GM23248 (cell line): Measurements from ENCODE around the gene JMJD6. TPM values are rescaled to one million over a fixed set of nuclear protein-coding genes. Genes with fewer than 3 reads are reported as not detected.
A peak's percentile ranks its signal among the peaks of the same experiment; 100 is the strongest.

ENCODE experiments used
- DNase-seq: peaks from one replicate; pipeline ENCODE4 v3.0.0-alpha.2; 2015
- H2AFZ ChIP-seq: fragments of 200-600 bp; sonication (generic); 2 replicates; pipeline ENCODE4 v1.6.1; 2016; ENCODE audit warnings: antibody characterized with exemption
- H3F3A ChIP-seq: fragments of 200-600 bp; sonication (generic); 2 replicates; pipeline ENCODE4 v1.6.1; 2016; ENCODE audit warnings: mild to moderate bottlenecking, antibody characterized with exemption, mixed run types; ENCODE audit not compliant: insufficient read depth
- H3K27ac ChIP-seq: fragments of 200-600 bp; sonication (generic); 2 replicates; pipeline ENCODE4 v1.5.1; 2016; ENCODE audit warnings: mild to moderate bottlenecking
- H3K27me3 ChIP-seq: fragments of 200-600 bp; sonication (generic); replicated peaks from 2 replicates; pipeline ENCODE4 v1.6.1; 2016; ENCODE audit warnings: mild to moderate bottlenecking; ENCODE audit not compliant: insufficient read depth
- H3K36me3 ChIP-seq: fragments of 200-600 bp; sonication (generic); 2 replicates; pipeline ENCODE4 v1.6.1; 2016; ENCODE audit warnings: low read depth, mild to moderate bottlenecking
- H3K4me1 ChIP-seq: fragments of 200-600 bp; sonication (generic); 2 replicates; pipeline ENCODE4 v1.6.1; 2016; ENCODE audit warnings: mild to moderate bottlenecking; ENCODE audit not compliant: insufficient read depth
- H3K4me2 ChIP-seq: fragments of 200-600 bp; sonication (generic); one replicate; pipeline ENCODE4 v1.6.1; 2016; ENCODE audit warnings: mild to moderate bottlenecking; ENCODE audit not compliant: unreplicated experiment
- H3K4me3 ChIP-seq: fragments of 200-600 bp; sonication (generic); 2 replicates; pipeline ENCODE4 v1.5.1; 2016; ENCODE audit warnings: mild to moderate bottlenecking
- H3K79me2 ChIP-seq: fragments of 200-600 bp; sonication (generic); 2 replicates; pipeline ENCODE4 v1.6.1; 2016; ENCODE audit warnings: mild to moderate bottlenecking; ENCODE audit not compliant: insufficient read depth
- H3K9ac ChIP-seq: fragments of 200-600 bp; sonication (generic); 2 replicates; pipeline ENCODE4 v1.6.1; 2016; ENCODE audit warnings: mild to moderate bottlenecking
- H3K9me2 ChIP-seq: fragments of 200-600 bp; sonication (generic); 2 replicates; pipeline ENCODE4 v1.6.1; 2016; ENCODE audit warnings: mixed run types, mild to moderate bottlenecking, moderate library complexity; ENCODE audit not compliant: insufficient read depth
- H3K9me3 ChIP-seq: fragments of 200-600 bp; sonication (generic); one replicate; pipeline ENCODE4 v1.6.1; 2017; ENCODE audit warnings: low read depth
- H4K20me1 ChIP-seq: fragments of 200-600 bp; sonication (generic); 2 replicates; pipeline ENCODE4 v1.6.0; 2016; ENCODE audit not compliant: insufficient read depth
- EZH2 ChIP-seq: fragments of 200-600 bp; sonication (generic); IDR thresholded peaks from 2 replicates; pipeline ENCODE4 v1.6.1; 2018; ENCODE audit warnings: antibody characterized with exemption, mild to moderate bottlenecking; ENCODE audit not compliant: insufficient read depth, poor library complexity, severe bottlenecking
- EZH2phosphoT487 ChIP-seq: fragments of 200-600 bp; sonication (generic); IDR thresholded peaks from 2 replicates; pipeline ENCODE4 v1.6.1; 2018; ENCODE audit warnings: antibody characterized with exemption, moderate library complexity, mild to moderate bottlenecking, low read depth; ENCODE audit not compliant: insufficient read depth
- WGBS, 2 experiments: methylation state at CpG; one replicate each; pipeline ENCODE4 v1.1.6; 2015 to 2017; ENCODE audit warnings: low lambda C conversion rate in 2 of 2, low coverage in 1 of 2; ENCODE audit errors: missing lambda C conversion rate in 2 of 2; 5-methylcytosine and 5-hydroxymethylcytosine counted together
- in situ Hi-C: fragments of 300-500 bp; cut with MboI; formaldehyde crosslinking; loops from 2 replicates; pipeline ENCODE4 v1.15.0; 2020
- polyA plus RNA-seq: library from polyadenylated mRNA; unstranded; fragments of >200 nt; fragmentation: Nextera tagmentation; extraction: Ambion mirVana; gene quantifications from 2 replicates; pipeline ENCODE4 v1.2.1, GENCODE V29; 2016
- total RNA-seq: library from RNA; depleted of rRNA; stranded (reverse); fragments of >200 nt; shearing (Covaris generic); gene quantifications from 2 replicates; pipeline ENCODE4 v1.2.3, GENCODE V29; 2014; rRNA removed

JMJD6 gene
- 19.0 and 33.3 TPM in 2 replicates for total RNA-seq
- 40.0 and 41.5 TPM in 2 replicates for polyA plus RNA-seq

- peak; percentile 98 for DNase-seq
- H3K9ac ChIP-seq: peak within 1 kb of the TSS; percentile 99
- H2AFZ ChIP-seq: peak within 1 kb of the TSS; percentile 37
- peaks cover 93% of the 10 kb centered on the region for H3K79me2 ChIP-seq
- no peaks in the 10 kb centered on the region for H3K27me3 ChIP-seq
- no peak for TF ChIP-seq EZH2phosphoT487
- TF ChIP-seq EZH2: no peak
- H3K36me3 ChIP-seq: peaks cover 38% of the 10 kb centered on the region
- H3K9me2 ChIP-seq: no peaks in the 10 kb centered on the region
- H3K27ac ChIP-seq: peak within 1 kb of the TSS; percentile 98
- H3K4me3 ChIP-seq: peak within 1 kb of the TSS; percentile 91
- no peaks in the 10 kb centered on the region for H3K9me3 ChIP-seq
- peaks cover 49% of the 10 kb centered on the region for H3F3A ChIP-seq
- peak within 1 kb of the TSS; percentile 95 for H3K4me2 ChIP-seq
- WGBS, 2 experiments: 1% methylated on average over 46 to 48 of the region's 60 CpGs
- in situ Hi-C loops: no loop called here
- H3K4me1 ChIP-seq: peaks cover 20% of the 10 kb centered on the region
- no peaks in the 10 kb centered on the region for H4K20me1 ChIP-seq
Measured at GRCh38 chr17:76726231-76726775, at the start of gene JMJD6. Gene JMJD6, minus strand, starts transcription at chr17:76726606. Its CDS starts 131 bp downstream, at chr17:76726475.

DNA sequence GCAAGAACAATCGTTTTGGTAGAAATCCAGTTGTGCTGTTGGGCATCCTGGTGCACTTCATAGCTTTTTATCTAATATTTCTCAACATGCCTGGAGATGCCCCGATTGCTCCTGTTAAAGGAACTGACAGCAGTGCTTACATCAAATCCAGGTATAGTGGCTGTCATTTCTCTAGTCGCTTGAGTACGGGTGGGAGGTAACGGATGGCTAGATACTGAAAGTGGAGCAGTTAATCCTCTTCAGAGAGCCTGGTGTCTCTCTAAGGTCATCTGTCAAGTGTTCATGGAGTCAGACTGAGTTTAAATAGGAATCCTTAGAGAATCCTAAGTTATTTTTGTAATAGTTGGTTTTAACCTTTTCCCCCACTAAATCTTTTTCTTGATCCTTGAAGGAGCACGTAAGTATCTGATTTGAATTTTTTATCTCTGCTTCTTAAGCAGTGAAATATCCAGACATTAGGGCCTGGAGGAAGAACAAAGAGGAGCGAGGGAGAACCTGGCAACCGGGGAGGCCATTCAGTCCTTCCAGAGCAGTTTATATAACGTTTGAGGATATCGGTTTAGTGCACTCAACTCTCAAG, 48.7 kb upstream of the JMJD6 start:
- in situ Hi-C loops: no loop called here
- no peaks in the 10 kb centered on the region for H4K20me1 ChIP-seq
- no peak for TF ChIP-seq EZH2phosphoT487
- TF ChIP-seq EZH2: no peak
- peaks cover 12% of the 10 kb centered on the region for H3K4me1 ChIP-seq
- no peak overlapping the region for H2AFZ ChIP-seq
- H3K36me3 ChIP-seq: peaks cover 21% of the 10 kb centered on the region
- H3K4me3 ChIP-seq: no peak overlapping the region
- H3K27me3 ChIP-seq: no peaks in the 10 kb centered on the region
- H3K9ac ChIP-seq: no peak overlapping the region
- H3K4me2 ChIP-seq: no peak overlapping the region
- no peaks in the 10 kb centered on the region for H3K79me2 ChIP-seq
- 86 to 89% methylated on average over 10 of the region's 10 CpGs for WGBS, 2 experiments
- H3F3A ChIP-seq: peaks cover 22% of the 10 kb centered on the region
- H3K9me2 ChIP-seq: no peaks in the 10 kb centered on the region
- H3K27ac ChIP-seq: no peak overlapping the region
- H3K9me3 ChIP-seq: no peaks in the 10 kb centered on the region
- no peak for DNase-seq

GRCh38 chr17:76772842-76773525, 46.6 kb upstream of the JMJD6 start:
- in situ Hi-C loops: no loop called here
- H3K27ac ChIP-seq: peak overlapping the region; percentile 89
- H3K4me1 ChIP-seq: peaks cover 12% of the 10 kb centered on the region
- H4K20me1 ChIP-seq: no peaks in the 10 kb centered on the region
- H3K27me3 ChIP-seq: no peaks in the 10 kb centered on the region
- peak; percentile 96 for DNase-seq
- H3F3A ChIP-seq: peaks cover 22% of the 10 kb centered on the region
- peak overlapping the region; percentile 75 for H3K9ac ChIP-seq
- 1 to 2% methylated on average over 6 of the region's 6 CpGs for WGBS, 2 experiments
- H3K4me3 ChIP-seq: peak overlapping the region; percentile 59
- H3K36me3 ChIP-seq: peaks cover 24% of the 10 kb centered on the region
- peak overlapping the region; percentile 75 for H2AFZ ChIP-seq
- no peaks in the 10 kb centered on the region for H3K9me3 ChIP-seq
- TF ChIP-seq EZH2phosphoT487 (no peak), EZH2 (no peak)
- peak overlapping the region; percentile 89 for H3K4me2 ChIP-seq
- no peaks in the 10 kb centered on the region for H3K79me2 ChIP-seq
- H3K9me2 ChIP-seq: no peaks in the 10 kb centered on the region

DNA sequence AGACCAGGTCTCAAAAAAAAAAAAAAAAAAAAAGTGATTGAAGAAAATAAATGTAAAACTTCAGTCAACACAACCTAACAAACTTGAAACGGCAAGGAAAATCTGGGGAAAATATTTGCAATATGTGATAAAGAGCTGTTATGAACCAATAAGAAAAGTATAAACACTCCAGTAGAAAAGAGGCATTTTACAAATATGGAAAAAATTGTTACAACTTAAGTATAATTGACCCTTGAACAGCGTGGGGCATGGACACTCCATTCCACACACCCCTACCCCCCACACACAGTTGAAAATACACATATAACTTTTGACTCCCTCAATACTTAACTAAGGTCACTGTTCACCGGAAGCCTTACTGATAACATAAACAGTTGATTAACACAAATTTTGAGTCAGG, 32.2 kb upstream of the JMJD6 start:
- in situ Hi-C loops: no loop called here
- no peak for DNase-seq
- Histone ChIP-seq H3K4me3 (no peak overlapping the region), H3K4me2 (no peak overlapping the region), H2AFZ (no peak overlapping the region), H3K27me3 (no peaks in the 10 kb centered on the region), H3K9me3 (no peaks in the 10 kb centered on the region), H3F3A (no peaks in the 10 kb centered on the region), H3K79me2 (no peaks in the 10 kb centered on the region), H4K20me1 (no peaks in the 10 kb centered on the region), H3K27ac (no peak overlapping the region), H3K9ac (no peak overlapping the region), H3K36me3 (0 out of 2 replicates have a peak, but pooled peaks cover 6% of the 10 kb centered on the region), H3K4me1 (no peaks in the 10 kb centered on the region), H3K9me2 (no peaks in the 10 kb centered on the region)
- no peak for TF ChIP-seq EZH2
- TF ChIP-seq EZH2phosphoT487: no peak
- 98 to 99% methylated on average over 3 of the region's 3 CpGs for WGBS, 2 experiments
